GM12801 (cell line): ENCODE measurements around the gene BTBD9.

Source experiments
- CTCF ChIP-seq: IDR thresholded peaks from one replicate; pipeline ENCODE4 v1.5.1; 2011; ENCODE audit warnings: control low read depth; ENCODE audit not compliant: insufficient read length; ENCODE audit errors: extremely low read depth

Gene BTBD9

GRCh38 chr6:38658418-38659167 is 18.9 kb upstream of the BTBD9 start:
- no peak for TF ChIP-seq CTCF

- no peak for TF ChIP-seq CTCF
Measured at GRCh38 chr6:38656896-38657295, 17.2 kb upstream of the BTBD9 start.

GRCh38 chr6:38654263-38654662 is 14.5 kb upstream of the BTBD9 start:
- TF ChIP-seq CTCF, result no peak

GRCh38 chr6:38651121-38651784 is 11.5 kb upstream of the BTBD9 start:
- TF ChIP-seq CTCF, result no peak

- TF ChIP-seq CTCF, result no peak
Measured at GRCh38 chr6:38650207-38650752, 10.6 kb upstream of the BTBD9 start.

GRCh38 chr6:38649744-38650143 is 10.0 kb upstream of the BTBD9 start:
- no peak for TF ChIP-seq CTCF

- TF ChIP-seq CTCF, result no peak
Measured at GRCh38 chr6:38648629-38649028, 8.9 kb upstream of the BTBD9 start.
